GM06990 (cell line): ENCODE data around the gene FLT3LG.

Experiments
- DNase-seq: peaks from one replicate; pipeline ENCODE4 v3.0.0-alpha.2; 2011; ENCODE audit not compliant: insufficient read length; ENCODE audit errors: extremely low read depth
- H3K27me3 ChIP-seq: replicated peaks from 2 replicates; pipeline ENCODE4 v1.6.0; 2011; ENCODE audit warnings: low read length; ENCODE audit not compliant: control insufficient read depth, insufficient read depth
- H3K36me3 ChIP-seq: 2 replicates; pipeline ENCODE4 v1.5.1; 2011; ENCODE audit warnings: low read length; ENCODE audit not compliant: control insufficient read depth, insufficient read depth
- H3K4me3 ChIP-seq: replicated peaks from 2 replicates; pipeline ENCODE4 v1.5.1; 2011; ENCODE audit warnings: low read depth, mild to moderate bottlenecking, control low read depth, low read length
- TF ChIP-seq, protein P1 (sequence below): IDR thresholded peaks from 2 replicates; pipeline ENCODE4 v1.5.1; 2011; ENCODE audit warnings: low read length, control low read depth, mild to moderate bottlenecking, inconsistent platforms; ENCODE audit not compliant: insufficient read depth, poor library complexity, severe bottlenecking

Gene FLT3LG

DNA sequence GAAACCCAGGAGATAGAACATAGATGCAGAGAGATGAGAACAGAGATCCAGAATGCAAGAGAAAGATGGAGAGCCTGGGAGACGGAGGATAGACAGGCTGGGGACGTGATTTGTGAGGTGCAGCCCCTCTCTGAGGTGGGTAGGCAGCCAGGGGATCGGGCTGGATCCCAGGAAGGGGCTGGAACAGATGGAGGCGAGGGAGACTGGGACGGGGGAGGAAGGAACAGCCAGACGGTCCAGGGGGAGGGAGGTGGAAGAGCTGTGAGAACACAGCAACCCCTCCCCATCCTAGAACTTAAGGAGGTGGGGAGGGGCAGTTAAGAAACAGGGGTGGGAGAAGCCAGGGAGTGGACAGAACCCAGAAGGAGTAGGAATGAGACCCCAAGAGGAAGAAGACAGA is 35.8 kb upstream of the FLT3LG start:
- Histone ChIP-seq H3K4me3 (no peak overlapping the region), H3K36me3 (no peaks in the 10 kb centered on the region), H3K27me3 (peaks cover 3% of the 10 kb centered on the region; the same call in 1 of the 2 replicates)
- TF ChIP-seq, protein P1, sequence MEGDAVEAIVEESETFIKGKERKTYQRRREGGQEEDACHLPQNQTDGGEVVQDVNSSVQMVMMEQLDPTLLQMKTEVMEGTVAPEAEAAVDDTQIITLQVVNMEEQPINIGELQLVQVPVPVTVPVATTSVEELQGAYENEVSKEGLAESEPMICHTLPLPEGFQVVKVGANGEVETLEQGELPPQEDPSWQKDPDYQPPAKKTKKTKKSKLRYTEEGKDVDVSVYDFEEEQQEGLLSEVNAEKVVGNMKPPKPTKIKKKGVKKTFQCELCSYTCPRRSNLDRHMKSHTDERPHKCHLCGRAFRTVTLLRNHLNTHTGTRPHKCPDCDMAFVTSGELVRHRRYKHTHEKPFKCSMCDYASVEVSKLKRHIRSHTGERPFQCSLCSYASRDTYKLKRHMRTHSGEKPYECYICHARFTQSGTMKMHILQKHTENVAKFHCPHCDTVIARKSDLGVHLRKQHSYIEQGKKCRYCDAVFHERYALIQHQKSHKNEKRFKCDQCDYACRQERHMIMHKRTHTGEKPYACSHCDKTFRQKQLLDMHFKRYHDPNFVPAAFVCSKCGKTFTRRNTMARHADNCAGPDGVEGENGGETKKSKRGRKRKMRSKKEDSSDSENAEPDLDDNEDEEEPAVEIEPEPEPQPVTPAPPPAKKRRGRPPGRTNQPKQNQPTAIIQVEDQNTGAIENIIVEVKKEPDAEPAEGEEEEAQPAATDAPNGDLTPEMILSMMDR, result no peak
- DNase-seq, result no peak

DNA sequence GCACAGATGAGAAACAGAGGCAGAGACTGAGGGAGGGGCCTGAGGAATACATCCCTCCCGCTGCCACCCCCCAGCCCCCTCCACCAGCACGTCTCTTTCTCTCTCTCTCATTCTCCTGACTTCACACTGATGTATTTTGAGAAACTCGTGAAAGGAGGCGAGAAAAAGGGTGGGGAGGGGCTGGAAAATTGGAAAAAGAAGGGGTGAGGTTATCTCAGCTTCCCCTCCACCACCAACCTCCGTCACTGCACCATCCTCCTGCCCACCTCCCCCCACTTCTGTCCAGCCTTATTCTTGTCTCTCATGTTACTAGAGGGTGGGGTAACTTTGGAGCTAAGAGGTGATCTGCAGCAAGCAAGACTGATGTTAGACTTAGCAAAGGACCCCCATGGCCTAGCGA is 34.2 kb upstream of the FLT3LG start:
- Histone ChIP-seq H3K4me3 (no peak overlapping the region), H3K27me3 (peaks cover 3% of the 10 kb centered on the region; the same call in 1 of the 2 replicates), H3K36me3 (no peaks in the 10 kb centered on the region)
- TF ChIP-seq, protein P1, result no peak
- DNase-seq, result no peak

DNA sequence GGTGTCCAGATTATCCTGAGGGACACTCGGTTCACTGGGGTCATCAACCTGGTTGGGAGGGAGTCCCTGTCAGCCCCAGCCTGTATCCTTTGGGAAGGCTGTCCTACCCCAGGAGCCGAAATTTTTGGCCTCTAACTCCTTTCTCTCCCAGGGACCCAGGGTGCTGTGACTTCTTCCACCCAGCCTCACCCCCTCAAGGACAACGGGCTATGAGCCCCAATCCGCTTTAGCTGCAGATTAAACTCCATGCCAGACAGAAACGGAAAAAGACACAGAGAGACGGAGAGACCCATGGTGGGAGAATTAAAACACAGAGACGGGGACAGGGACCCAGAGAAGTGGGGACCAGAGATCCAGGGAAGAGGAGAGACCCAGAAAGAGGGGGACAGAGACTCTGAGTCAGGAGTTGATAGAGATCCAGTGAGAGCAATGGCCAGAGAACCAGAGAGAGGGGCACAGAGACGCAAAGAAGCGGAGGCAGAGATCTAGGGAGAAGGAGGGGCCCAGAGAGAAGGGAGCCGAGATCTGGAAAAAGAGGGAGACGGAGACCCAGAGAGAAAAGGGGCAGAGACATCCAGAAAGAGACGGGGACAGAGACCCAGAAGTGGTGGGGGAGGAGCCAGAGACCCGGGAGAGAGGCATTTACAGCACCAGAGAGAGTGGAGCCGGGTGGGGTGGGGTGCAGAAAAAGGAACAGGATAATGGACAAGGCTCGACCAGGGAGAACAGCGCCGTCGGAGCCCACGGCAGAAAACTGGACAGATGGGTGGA is 33.4 kb upstream of the FLT3LG start:
- Histone ChIP-seq H3K4me3 (no peak overlapping the region), H3K36me3 (no peaks in the 10 kb centered on the region), H3K27me3 (peaks cover 2% of the 10 kb centered on the region; the same call in 1 of the 2 replicates)
- no peak for DNase-seq
- TF ChIP-seq, protein P1, result no peak

DNA sequence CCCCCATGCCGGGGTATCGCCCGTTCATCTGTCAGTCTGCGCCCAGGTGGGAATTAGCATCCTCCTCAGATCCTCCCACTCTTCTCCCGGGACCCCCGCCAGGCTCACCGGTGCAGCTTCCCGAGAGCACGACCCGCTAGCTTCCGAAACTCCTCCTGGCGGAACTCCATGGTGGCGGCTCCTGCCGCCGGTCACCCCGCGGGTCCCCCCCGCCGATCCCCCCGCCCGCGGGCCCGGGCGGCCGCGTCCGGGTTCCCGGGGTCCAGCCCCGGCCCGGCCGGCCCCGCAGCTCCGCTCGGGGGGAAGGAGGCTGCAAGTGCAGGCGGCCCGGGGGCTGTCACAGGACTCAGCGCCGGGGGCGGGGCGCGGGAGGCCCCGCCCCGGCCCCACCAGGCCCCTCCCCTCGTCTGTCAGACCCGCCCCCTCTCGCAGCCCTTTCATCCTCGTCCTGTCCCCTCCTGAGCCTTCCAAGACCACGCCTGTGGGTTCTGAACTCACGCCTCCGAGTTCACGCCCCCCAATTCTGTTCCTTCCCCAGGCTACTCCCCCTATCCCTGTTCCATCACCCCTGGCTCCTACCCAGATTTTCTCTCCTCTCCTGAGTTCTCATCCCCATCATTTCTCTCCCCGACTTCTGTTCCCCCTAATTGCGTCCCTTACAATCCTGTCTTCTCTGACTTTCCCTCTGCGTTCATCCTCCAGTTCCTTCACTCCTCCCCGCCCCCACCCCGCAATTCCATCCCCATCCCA is 32.6 kb upstream of the FLT3LG start, which contains the start of gene SLC17A7:
Gene SLC17A7 (minus strand): TSS at position 318 of the 750 bp plus-strand sequence. CDS start 148 bp downstream, at position 170.
- peaks cover 2% of the 10 kb centered on the region; the same call in 1 of the 2 replicates for H3K27me3 ChIP-seq
- H3K36me3 ChIP-seq, result no peaks in the 10 kb centered on the region; the same call in 1 of the 2 replicates
- DNase-seq, result peak; percentile 73
- no peak within 1 kb of the TSS for H3K4me3 ChIP-seq
- TF ChIP-seq, protein P1, result no peak

DNA sequence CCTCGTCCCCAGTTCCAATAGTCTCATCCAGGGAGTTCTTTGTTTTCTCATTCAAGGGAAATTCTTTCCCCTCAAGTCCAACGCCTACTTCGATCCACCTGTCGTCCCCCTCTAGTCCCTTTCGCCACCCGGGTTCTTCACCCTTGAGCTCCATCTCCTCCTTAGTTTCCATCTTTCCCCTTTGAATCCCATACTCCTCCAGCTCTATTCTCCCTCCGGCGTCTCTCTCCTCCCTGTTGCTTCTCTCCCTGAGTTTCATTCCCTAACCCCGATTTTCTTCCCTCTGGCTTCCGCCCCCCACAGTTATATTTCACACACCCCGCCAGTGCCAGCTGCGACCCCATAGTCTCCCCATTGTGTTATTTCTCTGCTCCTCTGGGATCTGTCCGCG is 32.1 kb upstream of the FLT3LG start:
- no peak for DNase-seq
- TF ChIP-seq, protein P1, result no peak
- peaks cover 2% of the 10 kb centered on the region; the same call in 1 of the 2 replicates for H3K27me3 ChIP-seq
- peaks cover 3% of the 10 kb centered on the region for H3K36me3 ChIP-seq
- H3K4me3 ChIP-seq, result no peak overlapping the region
